Measurements from ENCODE around the gene PLXNA2. TPM values are rescaled to one million over a fixed set of nuclear protein-coding genes. Genes with fewer than 3 reads are reported as not detected.

The PLXNA2 gene
- total RNA-seq, 1 donor from 2014 or later: 17.7 TPM

DNA sequence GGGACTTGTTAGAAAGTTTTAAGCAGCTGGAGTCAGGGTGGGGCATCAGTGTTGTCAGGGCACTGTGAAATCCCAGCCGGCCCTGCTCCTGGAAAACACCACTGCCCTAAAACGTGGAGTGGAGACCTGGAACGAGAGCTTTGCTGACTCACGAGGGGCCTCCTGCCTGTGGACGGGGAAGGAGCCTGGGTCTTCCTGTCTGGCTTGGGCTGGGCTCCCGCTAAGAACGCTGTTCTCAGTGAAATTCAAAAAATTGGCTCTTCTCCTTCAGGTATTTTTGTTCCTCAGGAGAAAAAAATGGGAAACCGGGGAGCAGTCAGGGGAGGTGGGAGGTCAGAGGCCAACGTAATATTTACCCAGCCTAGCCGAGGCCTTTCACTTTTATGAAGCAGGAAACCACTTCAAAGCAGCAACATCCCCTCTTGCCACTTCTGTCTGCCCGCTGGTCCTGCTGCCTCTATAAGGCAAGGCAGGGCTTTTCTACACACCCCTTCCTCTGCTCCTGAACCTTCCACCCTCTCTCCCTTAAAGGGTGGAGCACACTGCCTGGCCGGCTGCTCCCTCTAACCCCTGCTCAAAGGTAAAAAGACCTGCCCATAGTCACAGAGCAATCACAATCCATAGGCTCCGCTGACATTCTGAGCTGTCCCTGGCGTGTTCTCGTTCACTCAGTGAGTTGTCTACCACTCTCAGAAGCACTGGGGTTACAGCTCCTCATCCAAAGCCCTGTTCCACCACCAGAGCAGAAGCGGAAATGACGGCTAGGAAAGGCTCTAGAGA, 8.0 kb downstream of the PLXNA2 start:
- H3K9ac ChIP-seq (ENCODE audit: low read length): peak overlapping the region; percentile 62
- FAIRE-seq: no peak
- no peak overlapping the region for H3K4me3 ChIP-seq (ENCODE audit: insufficient read depth, low read depth, low read length)
- TF ChIP-seq, protein P1, sequence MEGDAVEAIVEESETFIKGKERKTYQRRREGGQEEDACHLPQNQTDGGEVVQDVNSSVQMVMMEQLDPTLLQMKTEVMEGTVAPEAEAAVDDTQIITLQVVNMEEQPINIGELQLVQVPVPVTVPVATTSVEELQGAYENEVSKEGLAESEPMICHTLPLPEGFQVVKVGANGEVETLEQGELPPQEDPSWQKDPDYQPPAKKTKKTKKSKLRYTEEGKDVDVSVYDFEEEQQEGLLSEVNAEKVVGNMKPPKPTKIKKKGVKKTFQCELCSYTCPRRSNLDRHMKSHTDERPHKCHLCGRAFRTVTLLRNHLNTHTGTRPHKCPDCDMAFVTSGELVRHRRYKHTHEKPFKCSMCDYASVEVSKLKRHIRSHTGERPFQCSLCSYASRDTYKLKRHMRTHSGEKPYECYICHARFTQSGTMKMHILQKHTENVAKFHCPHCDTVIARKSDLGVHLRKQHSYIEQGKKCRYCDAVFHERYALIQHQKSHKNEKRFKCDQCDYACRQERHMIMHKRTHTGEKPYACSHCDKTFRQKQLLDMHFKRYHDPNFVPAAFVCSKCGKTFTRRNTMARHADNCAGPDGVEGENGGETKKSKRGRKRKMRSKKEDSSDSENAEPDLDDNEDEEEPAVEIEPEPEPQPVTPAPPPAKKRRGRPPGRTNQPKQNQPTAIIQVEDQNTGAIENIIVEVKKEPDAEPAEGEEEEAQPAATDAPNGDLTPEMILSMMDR (IDR thresholded peaks at IDR 0.05; ENCODE audit: insufficient read depth, low read depth, low read length): no peak
- TF ChIP-seq EZH2 (IDR thresholded peaks at IDR 0.05; ENCODE audit: insufficient read depth, low read length): no peak
- Mint-ChIP-seq H3K4me3 (ENCODE audit: unreplicated experiment) (peak overlapping the region; percentile 64), H3K4me1 (ENCODE audit: low read depth, unreplicated experiment) (peaks cover 64% of the 10 kb centered on the region), H3K9me3 (ENCODE audit: unreplicated experiment) (no peaks in the 10 kb centered on the region), H3K27ac (ENCODE audit: unreplicated experiment) (peak overlapping the region; percentile 90), H3K36me3 (ENCODE audit: low read depth, unreplicated experiment) (no peaks in the 10 kb centered on the region), H3K27me3 (ENCODE audit: low read depth, unreplicated experiment) (no peaks in the 10 kb centered on the region)
- peaks cover 35% of the 10 kb centered on the region for H3K4me1 ChIP-seq (ENCODE audit: insufficient read depth, low read length)
- H2AFZ ChIP-seq (ENCODE audit: low read depth, low read length): peak overlapping the region; percentile 44
- peak; percentile 76 for DNase-seq (ENCODE audit: low read depth)
- peak overlapping the region; percentile 35 for H3K27ac ChIP-seq (ENCODE audit: low read depth, low read length)
- H3K79me2 ChIP-seq (ENCODE audit: insufficient read depth, low read length): peaks cover 35% of the 10 kb centered on the region
- peaks cover 13% of the 10 kb centered on the region for H4K20me1 ChIP-seq (ENCODE audit: insufficient read depth, low read length)
- peak overlapping the region; percentile 57 for H3K4me2 ChIP-seq (ENCODE audit: low read length)
- H3K27me3 ChIP-seq (ENCODE audit: insufficient read depth, low read length): no peaks in the 10 kb centered on the region
- no peaks in the 10 kb centered on the region for H3K9me3 ChIP-seq (ENCODE audit: insufficient read depth, low read depth, low read length)
- H3K36me3 ChIP-seq (ENCODE audit: insufficient read depth, low read length): no peaks in the 10 kb centered on the region

DNA sequence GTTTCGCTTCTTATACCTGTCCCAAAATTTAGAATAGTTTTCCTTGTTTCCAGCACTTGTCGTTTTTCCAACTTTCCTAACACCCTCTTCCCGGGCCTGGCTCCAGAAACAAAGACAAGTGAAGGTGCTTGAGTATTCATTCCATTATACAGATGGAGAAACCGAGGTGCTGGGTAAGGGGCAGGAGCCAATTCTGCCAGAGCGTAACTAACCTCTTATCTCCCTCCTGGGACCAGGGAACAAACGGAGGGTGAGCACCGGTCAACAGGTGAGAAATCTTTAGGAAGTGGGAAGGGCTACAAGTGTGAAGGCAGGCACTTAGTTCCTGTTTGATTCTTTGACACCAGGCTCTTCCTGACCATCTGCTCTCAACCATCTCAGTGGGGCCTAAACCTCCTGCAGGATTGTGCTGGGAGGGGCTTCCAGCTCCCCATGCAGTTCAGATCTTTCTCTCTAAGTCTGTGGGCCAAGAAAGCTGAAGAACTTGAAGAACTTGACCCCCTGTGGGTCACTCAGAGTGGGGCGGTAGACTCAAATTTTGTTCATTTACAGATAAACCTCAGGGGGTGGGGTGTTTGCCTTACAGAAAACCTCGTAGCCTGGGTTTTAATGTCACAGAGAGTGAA, 8.7 kb downstream of the PLXNA2 start:
- FAIRE-seq (no peak), DNase-seq (ENCODE audit: low read depth) (no peak)
- H3K4me2 ChIP-seq (ENCODE audit: low read length): peak overlapping the region; percentile 57
- peaks cover 35% of the 10 kb centered on the region for H3K4me1 ChIP-seq (ENCODE audit: insufficient read depth, low read length)
- peak overlapping the region; percentile 35 for H3K27ac ChIP-seq (ENCODE audit: low read depth, low read length)
- Mint-ChIP-seq H3K9me3 (ENCODE audit: unreplicated experiment) (no peaks in the 10 kb centered on the region), H3K4me1 (ENCODE audit: low read depth, unreplicated experiment) (peaks cover 71% of the 10 kb centered on the region), H3K36me3 (ENCODE audit: low read depth, unreplicated experiment) (peaks cover 3% of the 10 kb centered on the region), H3K4me3 (ENCODE audit: unreplicated experiment) (peak overlapping the region; percentile 64), H3K27ac (ENCODE audit: unreplicated experiment) (peak overlapping the region; percentile 75), H3K27me3 (ENCODE audit: low read depth, unreplicated experiment) (no peaks in the 10 kb centered on the region)
- no peaks in the 10 kb centered on the region for H3K9me3 ChIP-seq (ENCODE audit: insufficient read depth, low read depth, low read length)
- H3K9ac ChIP-seq (ENCODE audit: low read length): peak overlapping the region; percentile 62
- no peaks in the 10 kb centered on the region for H3K27me3 ChIP-seq (ENCODE audit: insufficient read depth, low read length)
- peaks cover 10% of the 10 kb centered on the region for H4K20me1 ChIP-seq (ENCODE audit: insufficient read depth, low read length)
- H2AFZ ChIP-seq (ENCODE audit: low read depth, low read length): peak overlapping the region; percentile 44
- no peaks in the 10 kb centered on the region for H3K36me3 ChIP-seq (ENCODE audit: insufficient read depth, low read length)
- peaks cover 37% of the 10 kb centered on the region for H3K79me2 ChIP-seq (ENCODE audit: insufficient read depth, low read length)
- no peak for TF ChIP-seq EZH2 (IDR thresholded peaks at IDR 0.05; ENCODE audit: insufficient read depth, low read length)
- TF ChIP-seq, protein P1 (IDR thresholded peaks at IDR 0.05; ENCODE audit: insufficient read depth, low read depth, low read length): no peak
- no peak overlapping the region for H3K4me3 ChIP-seq (ENCODE audit: insufficient read depth, low read depth, low read length)

Data from astrocyte (in vitro differentiated cells and primary cell).